ENCODE results near the gene OR2F1.

The OR2F1 gene

DNA sequence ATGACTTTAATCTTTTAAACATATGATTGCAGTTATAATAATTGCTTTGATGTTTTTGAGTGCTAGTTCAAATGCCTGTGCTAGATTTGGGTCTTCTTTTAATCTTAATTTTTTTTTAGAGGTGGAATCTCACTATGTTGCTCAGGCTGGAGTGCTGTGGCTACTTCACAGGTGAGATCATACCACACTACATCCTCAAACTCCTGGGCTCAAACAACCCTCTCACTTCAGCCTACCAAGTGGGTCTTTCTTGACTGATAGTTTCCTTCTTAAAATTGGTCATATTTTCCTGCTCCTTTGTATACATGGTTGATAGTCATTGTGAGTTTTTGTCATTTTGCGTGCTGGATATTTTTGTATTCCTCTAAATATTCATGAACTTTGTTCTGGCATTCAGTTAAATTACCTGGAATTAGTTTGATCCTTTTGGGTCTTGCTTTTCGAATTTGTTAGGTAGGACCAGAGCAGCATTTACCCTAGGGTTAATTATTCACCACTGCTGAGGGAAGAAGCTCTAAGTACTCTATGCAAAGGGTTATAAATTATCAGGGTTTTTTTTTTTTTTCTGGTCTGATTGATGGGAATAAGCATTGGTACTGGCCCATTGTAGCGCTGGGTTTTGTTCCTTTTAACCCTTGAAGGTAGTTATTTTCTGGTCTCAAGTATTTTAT lies 40.6 kb upstream of the OR2F1 start:
- DNase-seq (ENCODE audit: low read depth): no peak
- no peak overlapping the region for H3K4me3 ChIP-seq (ENCODE audit: low read depth, low read length)
- TF ChIP-seq, protein P1, sequence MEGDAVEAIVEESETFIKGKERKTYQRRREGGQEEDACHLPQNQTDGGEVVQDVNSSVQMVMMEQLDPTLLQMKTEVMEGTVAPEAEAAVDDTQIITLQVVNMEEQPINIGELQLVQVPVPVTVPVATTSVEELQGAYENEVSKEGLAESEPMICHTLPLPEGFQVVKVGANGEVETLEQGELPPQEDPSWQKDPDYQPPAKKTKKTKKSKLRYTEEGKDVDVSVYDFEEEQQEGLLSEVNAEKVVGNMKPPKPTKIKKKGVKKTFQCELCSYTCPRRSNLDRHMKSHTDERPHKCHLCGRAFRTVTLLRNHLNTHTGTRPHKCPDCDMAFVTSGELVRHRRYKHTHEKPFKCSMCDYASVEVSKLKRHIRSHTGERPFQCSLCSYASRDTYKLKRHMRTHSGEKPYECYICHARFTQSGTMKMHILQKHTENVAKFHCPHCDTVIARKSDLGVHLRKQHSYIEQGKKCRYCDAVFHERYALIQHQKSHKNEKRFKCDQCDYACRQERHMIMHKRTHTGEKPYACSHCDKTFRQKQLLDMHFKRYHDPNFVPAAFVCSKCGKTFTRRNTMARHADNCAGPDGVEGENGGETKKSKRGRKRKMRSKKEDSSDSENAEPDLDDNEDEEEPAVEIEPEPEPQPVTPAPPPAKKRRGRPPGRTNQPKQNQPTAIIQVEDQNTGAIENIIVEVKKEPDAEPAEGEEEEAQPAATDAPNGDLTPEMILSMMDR (conservative IDR thresholded peaks at IDR 0.05; ENCODE audit: low read depth, low read length): no peak

DNA sequence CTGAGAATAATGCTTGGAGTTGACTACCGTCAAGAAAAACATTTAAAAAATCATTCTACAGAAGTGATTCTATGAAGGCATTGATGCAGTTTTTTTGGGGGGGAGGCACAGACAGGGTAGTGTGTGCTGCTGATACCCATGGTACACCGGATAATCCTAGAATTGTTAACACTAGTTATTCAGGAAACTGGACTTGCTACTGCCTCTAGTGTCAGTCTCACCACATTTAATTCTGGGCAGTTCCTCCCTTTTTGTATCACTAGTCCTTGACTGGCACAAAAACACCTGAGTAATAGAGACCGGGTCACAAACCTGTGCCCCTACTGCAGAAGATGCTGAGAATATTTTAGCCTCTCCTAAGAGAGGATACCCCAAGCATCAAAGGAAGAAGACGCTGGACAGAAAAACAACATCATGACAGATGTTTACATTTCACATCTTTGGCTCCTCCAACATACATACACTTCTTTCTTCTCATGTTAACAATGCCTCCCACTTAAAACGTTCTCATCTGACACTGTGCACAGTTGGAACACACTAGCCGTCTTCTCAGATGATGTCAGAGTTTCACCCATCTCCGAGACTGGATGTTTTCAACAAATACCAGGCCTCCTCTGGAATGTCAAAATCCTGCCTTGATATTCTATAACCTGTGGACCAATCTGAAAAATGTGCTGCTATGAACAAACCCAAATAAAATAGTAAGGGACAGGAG lies 39.5 kb upstream of the OR2F1 start:
- no peak overlapping the region for H3K4me3 ChIP-seq (ENCODE audit: low read depth, low read length)
- no peak for DNase-seq (ENCODE audit: low read depth)
- TF ChIP-seq, protein P1 (conservative IDR thresholded peaks at IDR 0.05; ENCODE audit: low read depth, low read length): peak; percentile 35

DNA sequence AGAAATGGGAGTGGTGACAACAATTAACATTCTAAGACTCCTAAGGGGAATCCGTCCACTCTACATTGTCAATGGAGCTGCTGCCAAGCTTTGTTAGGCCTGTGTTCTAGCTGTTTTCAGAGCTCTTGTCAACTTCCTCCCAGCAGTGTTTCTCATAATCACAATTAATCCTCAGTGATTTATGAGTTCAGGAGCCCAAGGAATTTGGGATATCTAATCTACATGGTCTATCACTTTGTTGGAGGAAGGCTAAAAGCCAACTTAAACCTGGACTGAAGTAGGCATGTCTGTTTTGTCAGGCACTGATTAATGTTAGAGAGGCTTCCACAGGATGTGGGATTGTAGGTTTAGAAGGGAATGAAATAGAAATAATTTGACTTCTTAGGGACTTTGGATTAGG lies 29.8 kb upstream of the OR2F1 start:
- DNase-seq (ENCODE audit: low read depth): no peak
- H3K4me3 ChIP-seq (ENCODE audit: low read depth, low read length): no peak overlapping the region
- TF ChIP-seq, protein P1 (conservative IDR thresholded peaks at IDR 0.05; ENCODE audit: low read depth, low read length): no peak

DNA sequence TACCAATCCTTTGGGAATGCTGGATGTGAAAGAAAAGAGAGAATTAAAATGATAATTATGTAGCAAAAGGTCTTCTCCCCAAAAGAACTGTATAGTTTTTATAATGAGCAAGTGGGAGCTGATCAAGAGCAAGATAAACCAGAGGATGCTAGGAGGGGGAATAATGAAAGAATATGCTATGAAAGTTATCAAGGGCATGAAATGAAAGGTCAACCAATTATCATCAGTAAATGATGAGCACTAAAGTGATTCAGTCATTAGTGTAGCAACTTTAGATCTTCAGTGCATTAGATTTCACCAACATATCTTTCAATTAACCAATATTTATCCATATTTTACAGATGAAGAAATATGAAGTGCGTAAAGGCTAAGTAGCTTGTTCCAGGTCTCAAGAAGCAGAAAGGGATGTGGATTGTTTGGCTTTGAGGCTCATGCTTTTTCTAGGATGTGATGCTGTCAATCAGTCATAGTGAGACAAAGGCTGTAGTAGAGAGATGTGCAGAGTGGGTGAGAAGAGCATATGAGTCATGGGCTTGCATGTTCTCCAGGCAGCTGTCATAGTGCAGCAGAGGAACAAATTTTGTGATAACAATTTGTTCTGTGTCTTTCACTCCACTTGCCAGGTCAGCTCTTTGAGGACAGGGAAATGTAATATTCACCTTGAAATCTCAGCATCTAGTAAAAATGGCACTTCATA lies 25.3 kb upstream of the OR2F1 start:
- peak; percentile 43 for DNase-seq (ENCODE audit: low read depth)
- TF ChIP-seq, protein P1 (conservative IDR thresholded peaks at IDR 0.05; ENCODE audit: low read depth, low read length): no peak
- no peak overlapping the region for H3K4me3 ChIP-seq (ENCODE audit: low read depth, low read length)

DNA sequence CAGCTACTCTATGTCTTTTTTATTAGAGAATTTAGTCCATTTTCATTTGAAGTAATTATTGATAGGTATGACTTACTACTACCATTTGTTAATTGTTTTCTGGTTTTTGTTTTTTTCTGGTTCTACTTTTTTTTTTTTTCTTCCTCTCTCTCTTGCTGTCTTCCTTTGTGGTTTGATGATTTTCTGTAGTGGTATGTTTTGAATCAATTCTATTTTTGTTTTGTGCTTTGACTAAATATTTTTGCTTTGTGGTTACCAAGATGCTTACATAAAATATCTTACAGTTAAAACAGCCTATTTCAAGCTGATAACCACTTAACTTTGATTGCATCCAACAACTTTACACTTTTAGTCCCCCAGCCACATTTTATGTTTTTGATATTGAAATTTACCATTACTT lies 22.9 kb upstream of the OR2F1 start:
- TF ChIP-seq, protein P1 (conservative IDR thresholded peaks at IDR 0.05; ENCODE audit: low read depth, low read length): no peak
- peak; percentile 49 for DNase-seq (ENCODE audit: low read depth)
- no peak overlapping the region for H3K4me3 ChIP-seq (ENCODE audit: low read depth, low read length)

DNA sequence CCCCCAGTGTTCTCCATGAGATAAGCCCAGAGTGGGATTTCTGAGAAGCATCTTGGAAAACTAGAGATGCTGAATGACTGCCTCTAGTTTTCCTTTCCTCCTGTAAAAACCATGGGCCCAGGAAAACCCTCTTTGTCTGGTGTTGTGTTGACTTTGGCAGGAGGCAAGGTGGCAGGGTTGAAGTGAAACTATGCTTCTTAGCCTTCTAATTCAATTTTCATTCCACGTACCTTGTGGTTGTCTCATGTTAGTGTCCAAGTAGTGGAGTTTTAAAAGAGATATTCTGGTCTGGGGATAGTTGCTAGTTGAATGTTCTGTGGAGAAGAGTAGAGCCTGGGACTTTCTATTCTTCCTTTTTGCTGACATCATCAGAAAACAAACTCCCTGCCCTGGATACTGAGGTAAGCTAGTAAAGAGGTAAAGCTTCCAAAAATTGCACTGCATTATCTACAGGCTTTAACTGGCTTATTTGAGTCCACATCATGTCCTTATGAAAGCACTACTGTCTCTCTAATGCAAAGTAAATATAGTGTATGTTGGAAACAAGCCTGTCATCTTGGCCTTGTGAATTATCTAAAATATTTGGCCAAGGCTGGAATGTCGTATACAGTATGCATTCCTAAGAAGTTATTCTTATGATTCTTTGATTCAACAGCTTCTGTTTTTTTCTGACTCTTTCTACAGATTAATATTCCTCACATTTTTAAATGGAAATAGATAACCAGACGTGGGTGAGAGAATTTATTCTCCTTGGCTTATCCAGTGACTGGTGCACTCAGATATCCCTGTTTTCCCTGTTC lies 19.9 kb upstream of the OR2F1 start, which contains the start of gene OR2F2:
TSS of gene OR2F2 (plus strand) at position 708 of the 800 bp plus-strand sequence. CDS start at position 708, 0 bp downstream.
- H3K4me3 ChIP-seq (ENCODE audit: low read depth, low read length): no peak within 1 kb of the TSS
- DNase-seq (ENCODE audit: low read depth): peak; percentile 87
- TF ChIP-seq, protein P1 (conservative IDR thresholded peaks at IDR 0.05; ENCODE audit: low read depth, low read length): no peak

Measured in choroid plexus epithelial cell (primary cell).